ENCODE measurements around the gene MED13.

MED13 gene, protein sequence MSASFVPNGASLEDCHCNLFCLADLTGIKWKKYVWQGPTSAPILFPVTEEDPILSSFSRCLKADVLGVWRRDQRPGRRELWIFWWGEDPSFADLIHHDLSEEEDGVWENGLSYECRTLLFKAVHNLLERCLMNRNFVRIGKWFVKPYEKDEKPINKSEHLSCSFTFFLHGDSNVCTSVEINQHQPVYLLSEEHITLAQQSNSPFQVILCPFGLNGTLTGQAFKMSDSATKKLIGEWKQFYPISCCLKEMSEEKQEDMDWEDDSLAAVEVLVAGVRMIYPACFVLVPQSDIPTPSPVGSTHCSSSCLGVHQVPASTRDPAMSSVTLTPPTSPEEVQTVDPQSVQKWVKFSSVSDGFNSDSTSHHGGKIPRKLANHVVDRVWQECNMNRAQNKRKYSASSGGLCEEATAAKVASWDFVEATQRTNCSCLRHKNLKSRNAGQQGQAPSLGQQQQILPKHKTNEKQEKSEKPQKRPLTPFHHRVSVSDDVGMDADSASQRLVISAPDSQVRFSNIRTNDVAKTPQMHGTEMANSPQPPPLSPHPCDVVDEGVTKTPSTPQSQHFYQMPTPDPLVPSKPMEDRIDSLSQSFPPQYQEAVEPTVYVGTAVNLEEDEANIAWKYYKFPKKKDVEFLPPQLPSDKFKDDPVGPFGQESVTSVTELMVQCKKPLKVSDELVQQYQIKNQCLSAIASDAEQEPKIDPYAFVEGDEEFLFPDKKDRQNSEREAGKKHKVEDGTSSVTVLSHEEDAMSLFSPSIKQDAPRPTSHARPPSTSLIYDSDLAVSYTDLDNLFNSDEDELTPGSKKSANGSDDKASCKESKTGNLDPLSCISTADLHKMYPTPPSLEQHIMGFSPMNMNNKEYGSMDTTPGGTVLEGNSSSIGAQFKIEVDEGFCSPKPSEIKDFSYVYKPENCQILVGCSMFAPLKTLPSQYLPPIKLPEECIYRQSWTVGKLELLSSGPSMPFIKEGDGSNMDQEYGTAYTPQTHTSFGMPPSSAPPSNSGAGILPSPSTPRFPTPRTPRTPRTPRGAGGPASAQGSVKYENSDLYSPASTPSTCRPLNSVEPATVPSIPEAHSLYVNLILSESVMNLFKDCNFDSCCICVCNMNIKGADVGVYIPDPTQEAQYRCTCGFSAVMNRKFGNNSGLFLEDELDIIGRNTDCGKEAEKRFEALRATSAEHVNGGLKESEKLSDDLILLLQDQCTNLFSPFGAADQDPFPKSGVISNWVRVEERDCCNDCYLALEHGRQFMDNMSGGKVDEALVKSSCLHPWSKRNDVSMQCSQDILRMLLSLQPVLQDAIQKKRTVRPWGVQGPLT (N-terminal part only)
- long read RNA-seq, partial matches to known transcripts: 7 of 14 reads
- long read RNA-seq, other reads (novel, unspliced or antisense): 7 of 14 reads

DNA sequence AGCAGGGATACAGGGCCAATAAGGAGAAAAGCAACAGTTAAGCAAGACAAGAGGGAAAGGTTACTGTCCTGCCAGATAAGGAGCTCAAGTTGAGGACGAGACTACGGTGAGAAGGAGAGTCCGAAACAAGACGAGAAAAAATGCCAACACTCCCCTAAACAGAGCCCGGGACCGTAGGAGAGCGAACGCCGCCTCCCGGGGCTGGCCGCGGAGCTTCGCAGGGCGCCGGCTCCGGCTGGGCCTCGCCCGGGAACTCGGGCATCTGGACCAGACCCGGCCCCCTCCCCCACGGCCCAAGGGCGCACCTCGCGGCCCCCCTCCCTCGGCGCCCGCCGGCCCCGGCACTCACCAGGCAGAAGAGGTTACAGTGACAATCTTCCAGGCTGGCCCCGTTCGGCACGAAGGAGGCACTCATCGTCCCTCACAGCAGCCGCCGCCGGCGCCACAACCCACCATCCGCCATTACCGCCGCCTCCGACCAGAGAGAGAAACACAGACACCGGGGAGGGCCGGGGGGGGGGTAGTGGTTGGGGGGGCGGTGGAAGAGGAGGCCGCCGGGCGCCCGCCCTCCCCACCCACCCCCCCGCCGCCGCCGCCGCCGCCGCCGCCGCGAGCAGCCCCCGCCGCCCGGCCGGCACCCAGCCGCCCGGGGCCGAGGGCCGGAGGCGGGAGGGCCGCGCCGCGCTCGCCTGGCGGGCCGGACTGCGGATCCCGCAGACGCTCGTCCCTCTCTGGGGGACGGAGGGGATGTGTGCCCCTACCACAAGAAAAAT lies at the start of gene MED13:
MED13 (minus strand) TSS at position 488 of the 773 bp plus-strand sequence; CDS start at position 415, 73 bp downstream.
- Histone ChIP-seq H3K27me3 (ENCODE audit: insufficient read depth, poor library complexity, severe bottlenecking) (no peaks in the 10 kb centered on the region), H3K4me3 (replicated peaks; ENCODE audit: insufficient read depth, low read length) (peak within 1 kb of the TSS; percentile 86), H3K27ac (replicated peaks) (peak within 1 kb of the TSS; percentile 91)
- peak in 1 of 2 experiments; percentile 42 for DNase-seq (ENCODE audit: low read depth in 1 of 2, low spot score in 1 of 2)
- no peak for TF ChIP-seq POLR2AphosphoS5 (IDR thresholded peaks at IDR 0.05; ENCODE audit: low read depth)
- TF ChIP-seq, protein P1, sequence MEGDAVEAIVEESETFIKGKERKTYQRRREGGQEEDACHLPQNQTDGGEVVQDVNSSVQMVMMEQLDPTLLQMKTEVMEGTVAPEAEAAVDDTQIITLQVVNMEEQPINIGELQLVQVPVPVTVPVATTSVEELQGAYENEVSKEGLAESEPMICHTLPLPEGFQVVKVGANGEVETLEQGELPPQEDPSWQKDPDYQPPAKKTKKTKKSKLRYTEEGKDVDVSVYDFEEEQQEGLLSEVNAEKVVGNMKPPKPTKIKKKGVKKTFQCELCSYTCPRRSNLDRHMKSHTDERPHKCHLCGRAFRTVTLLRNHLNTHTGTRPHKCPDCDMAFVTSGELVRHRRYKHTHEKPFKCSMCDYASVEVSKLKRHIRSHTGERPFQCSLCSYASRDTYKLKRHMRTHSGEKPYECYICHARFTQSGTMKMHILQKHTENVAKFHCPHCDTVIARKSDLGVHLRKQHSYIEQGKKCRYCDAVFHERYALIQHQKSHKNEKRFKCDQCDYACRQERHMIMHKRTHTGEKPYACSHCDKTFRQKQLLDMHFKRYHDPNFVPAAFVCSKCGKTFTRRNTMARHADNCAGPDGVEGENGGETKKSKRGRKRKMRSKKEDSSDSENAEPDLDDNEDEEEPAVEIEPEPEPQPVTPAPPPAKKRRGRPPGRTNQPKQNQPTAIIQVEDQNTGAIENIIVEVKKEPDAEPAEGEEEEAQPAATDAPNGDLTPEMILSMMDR (IDR thresholded peaks at IDR 0.05; ENCODE audit: insufficient read depth, low read length): no peak
- no peak for TF ChIP-seq SPI1 (IDR thresholded peaks at IDR 0.05; ENCODE audit: borderline replicate concordance, low read depth)
- no peak for TF ChIP-seq GABPA (IDR thresholded peaks at IDR 0.05; ENCODE audit: low read depth)
- TF ChIP-seq, protein P2, sequence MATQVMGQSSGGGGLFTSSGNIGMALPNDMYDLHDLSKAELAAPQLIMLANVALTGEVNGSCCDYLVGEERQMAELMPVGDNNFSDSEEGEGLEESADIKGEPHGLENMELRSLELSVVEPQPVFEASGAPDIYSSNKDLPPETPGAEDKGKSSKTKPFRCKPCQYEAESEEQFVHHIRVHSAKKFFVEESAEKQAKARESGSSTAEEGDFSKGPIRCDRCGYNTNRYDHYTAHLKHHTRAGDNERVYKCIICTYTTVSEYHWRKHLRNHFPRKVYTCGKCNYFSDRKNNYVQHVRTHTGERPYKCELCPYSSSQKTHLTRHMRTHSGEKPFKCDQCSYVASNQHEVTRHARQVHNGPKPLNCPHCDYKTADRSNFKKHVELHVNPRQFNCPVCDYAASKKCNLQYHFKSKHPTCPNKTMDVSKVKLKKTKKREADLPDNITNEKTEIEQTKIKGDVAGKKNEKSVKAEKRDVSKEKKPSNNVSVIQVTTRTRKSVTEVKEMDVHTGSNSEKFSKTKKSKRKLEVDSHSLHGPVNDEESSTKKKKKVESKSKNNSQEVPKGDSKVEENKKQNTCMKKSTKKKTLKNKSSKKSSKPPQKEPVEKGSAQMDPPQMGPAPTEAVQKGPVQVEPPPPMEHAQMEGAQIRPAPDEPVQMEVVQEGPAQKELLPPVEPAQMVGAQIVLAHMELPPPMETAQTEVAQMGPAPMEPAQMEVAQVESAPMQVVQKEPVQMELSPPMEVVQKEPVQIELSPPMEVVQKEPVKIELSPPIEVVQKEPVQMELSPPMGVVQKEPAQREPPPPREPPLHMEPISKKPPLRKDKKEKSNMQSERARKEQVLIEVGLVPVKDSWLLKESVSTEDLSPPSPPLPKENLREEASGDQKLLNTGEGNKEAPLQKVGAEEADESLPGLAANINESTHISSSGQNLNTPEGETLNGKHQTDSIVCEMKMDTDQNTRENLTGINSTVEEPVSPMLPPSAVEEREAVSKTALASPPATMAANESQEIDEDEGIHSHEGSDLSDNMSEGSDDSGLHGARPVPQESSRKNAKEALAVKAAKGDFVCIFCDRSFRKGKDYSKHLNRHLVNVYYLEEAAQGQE (IDR thresholded peaks at IDR 0.05; ENCODE audit: insufficient replicate concordance, low read depth): no peak

DNA sequence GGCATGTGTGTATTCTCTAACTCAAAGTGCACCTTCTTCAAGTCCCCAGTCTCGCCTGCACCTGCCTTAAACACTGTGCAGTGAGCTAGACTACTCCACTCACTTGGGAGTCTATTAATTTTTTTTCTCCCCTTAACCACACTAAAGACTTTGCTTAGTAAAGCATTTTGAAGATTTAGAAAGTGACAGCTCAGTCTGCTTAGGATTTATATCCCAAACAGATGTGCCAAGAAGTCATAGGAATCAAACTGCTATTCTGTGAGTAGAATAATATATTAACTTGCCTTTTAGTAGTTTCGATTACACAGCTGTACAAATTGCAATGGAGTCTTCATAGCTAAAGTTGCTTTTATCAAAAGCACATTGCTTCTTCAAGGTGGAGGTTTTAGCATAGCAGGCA lies 47.2 kb upstream of the MED13 start:
- no peak for DNase-seq (ENCODE audit: low read depth in 1 of 2, low spot score in 1 of 2)
- H3K27me3 ChIP-seq (ENCODE audit: insufficient read depth, poor library complexity, severe bottlenecking): peaks cover 4% of the 10 kb centered on the region
- H3K27ac ChIP-seq (replicated peaks): no peak overlapping the region
- H3K4me3 ChIP-seq (replicated peaks; ENCODE audit: insufficient read depth, low read length): no peak overlapping the region
- TF ChIP-seq SPI1 (IDR thresholded peaks at IDR 0.05; ENCODE audit: borderline replicate concordance, low read depth) (no peak), GABPA (IDR thresholded peaks at IDR 0.05; ENCODE audit: low read depth) (no peak), POLR2AphosphoS5 (IDR thresholded peaks at IDR 0.05; ENCODE audit: low read depth) (no peak)
- TF ChIP-seq, protein P2 (IDR thresholded peaks at IDR 0.05; ENCODE audit: insufficient replicate concordance, low read depth): no peak
- TF ChIP-seq, protein P1 (IDR thresholded peaks at IDR 0.05; ENCODE audit: insufficient read depth, low read length): no peak

Data from HL-60 (cell line).